B cell (primary cell): ENCODE measurements around the gene CLIP2. TPM values are rescaled to one million over a fixed set of nuclear protein-coding genes. Genes with fewer than 3 reads are reported as not detected.

Experiments used
- ATAC-seq: fragments of 200-7000 bp; cut with Tn5 transposase; one replicate; pipeline ENCODE4 v1.10.0; 2021; ENCODE audit warnings: low read depth, mild to moderate bottlenecking, moderate number of reproducible peaks, moderate library complexity
- CTCF ChIA-PET: fragments of 350-600 bp; sonication (Branson Sonifier 250); formaldehyde crosslinking; loops from one replicate; lab custom pipeline; 2021; ENCODE audit warnings: antibody characterized with exemption, inconsistent platforms; lab: Charles Lee
- POLR2A ChIA-PET: fragments of 350-600 bp; sonication (Branson Sonifier 250); formaldehyde crosslinking; loops from one replicate; lab custom pipeline; 2021; ENCODE audit warnings: antibody characterized with exemption; lab: Charles Lee
- DNase-seq: peaks from one replicate; pipeline ENCODE4 v3.0.0; 2013
- H2AFZ ChIP-seq: 2 replicates; pipeline ENCODE4 v1.6.1; 2012; ENCODE audit warnings: mild to moderate bottlenecking, low read depth, low read length; ENCODE audit not compliant: insufficient read depth, poor library complexity, severe bottlenecking
- H3K27ac ChIP-seq, 2 donors: 1 replicate in 1 of 2; 2 replicates in 1 of 2; pipeline ENCODE4 v1.5.1; 2012 to 2013; ENCODE audit warnings: low read length in 2 of 2, mild to moderate bottlenecking in 2 of 2, moderate library complexity in 1 of 2
- H3K27me3 ChIP-seq, 4 experiments: fragments of 200-600 bp in 1 of 4; sonication (generic) in 1 of 4; replicated peaks in 1 of 4; 1 replicate in 2 of 4; 2 replicates in 2 of 4; pipeline versions ENCODE4 v1.6.1 to v1.7.0; 2013 to 2016; ENCODE audit warnings: low read length in 3 of 4, mild to moderate bottlenecking in 2 of 4, mixed read lengths in 1 of 4, moderate library complexity in 1 of 4; ENCODE audit not compliant: insufficient read depth in 4 of 4, control insufficient read depth in 3 of 4; ENCODE audit errors: control extremely low read depth in 1 of 4
- H3K36me3 ChIP-seq, 2 experiments: replicated peaks in 1 of 2; 1 replicate in 1 of 2; 2 replicates in 1 of 2; pipeline versions ENCODE4 v1.6.1 to v1.7.1; 2013; ENCODE audit warnings: low read length in 1 of 2; ENCODE audit not compliant: insufficient read depth in 2 of 2, control insufficient read depth in 1 of 2; ENCODE audit errors: control extremely low read depth in 1 of 2, extremely low read depth in 1 of 2
- H3K4me1 ChIP-seq, 2 donors: fragments of 200-600 bp in 1 of 2; sonication (generic) in 1 of 2; 1 replicate in 1 of 2; 2 replicates in 1 of 2; pipeline versions ENCODE4 v1.5.1 to v1.6.1; 2013 to 2017; ENCODE audit warnings: low read length in 2 of 2; ENCODE audit not compliant: control insufficient read depth in 2 of 2, insufficient read depth in 2 of 2
- H3K4me2 ChIP-seq: replicated peaks from 2 replicates; pipeline ENCODE3; 2012; ENCODE audit warnings: mild to moderate bottlenecking, low read depth, low read length; ENCODE audit not compliant: poor library complexity, severe bottlenecking
- H3K4me3 ChIP-seq, 5 experiments: fragments of 200-600 bp in 1 of 5; sonication (generic) in 1 of 5; 1 replicate in 3 of 5; 2 replicates in 2 of 5; pipeline versions ENCODE4 v1.5.1 to v1.7.0; 2011 to 2016; ENCODE audit warnings: low read length in 4 of 5, mild to moderate bottlenecking in 4 of 5, low read depth in 2 of 5, control low read depth in 1 of 5, moderate library complexity in 1 of 5; ENCODE audit not compliant: insufficient read depth in 1 of 5; ENCODE audit errors: control extremely low read depth in 1 of 5, extremely low read depth in 1 of 5
- H3K79me2 ChIP-seq: fragments of 200-600 bp; sonication (generic); one replicate; pipeline ENCODE4 v1.6.0; 2016; ENCODE audit warnings: low read length; ENCODE audit not compliant: control insufficient read depth, insufficient read depth
- H3K9ac ChIP-seq: fragments of 200-600 bp; sonication (generic); 2 replicates; pipeline ENCODE4 v1.6.1; 2017; ENCODE audit warnings: mild to moderate bottlenecking, low read length, moderate library complexity
- H3K9me3 ChIP-seq, 3 donors: one replicate each; pipeline versions ENCODE4 v1.6.1 to v1.7.1; 2013; ENCODE audit warnings: low read length in 2 of 3; ENCODE audit not compliant: control insufficient read depth in 2 of 3, insufficient read depth in 1 of 3; ENCODE audit errors: control extremely low read depth in 1 of 3
- H4K20me1 ChIP-seq: 2 replicates; pipeline ENCODE4 v1.6.0; 2012; ENCODE audit warnings: mild to moderate bottlenecking, low read length; ENCODE audit not compliant: insufficient read depth, control insufficient read depth, poor library complexity, severe bottlenecking
- H3K27ac Mint-ChIP-seq: one replicate; pipeline ENCODE4 v1.8.0; 2021; ENCODE audit warnings: mixed read lengths
- H3K27me3 Mint-ChIP-seq: one replicate; pipeline ENCODE4 v1.8.0; 2021; ENCODE audit warnings: mixed read lengths
- H3K4me1 Mint-ChIP-seq: one replicate; pipeline ENCODE4 v1.8.0; 2021; ENCODE audit warnings: mixed read lengths
- H3K4me3 Mint-ChIP-seq: one replicate; pipeline ENCODE4 v1.8.0; 2021; ENCODE audit warnings: mixed read lengths
- H3K9me3 Mint-ChIP-seq: one replicate; pipeline ENCODE4 v1.8.0; 2022; ENCODE audit warnings: mixed read lengths; ENCODE audit not compliant: insufficient read depth
- EZH2 ChIP-seq: IDR thresholded peaks from 2 replicates; pipeline ENCODE4 v1.6.1; 2012; ENCODE audit warnings: borderline replicate concordance, low read depth, mild to moderate bottlenecking, moderate library complexity, low read length; ENCODE audit not compliant: insufficient read depth, poor library complexity, severe bottlenecking
- WGBS: methylation state at CpG from one replicate; pipeline ENCODE4 v1.1.5; 2013; ENCODE audit warnings: missing lambda C conversion rate; ENCODE audit not compliant: insufficient coverage; 5-methylcytosine and 5-hydroxymethylcytosine counted together
- intact Hi-C: fragments of 100-400 bp; cut with micrococcal nuclease; formaldehyde crosslinking; loops from one replicate; pipeline ENCODE4 v1.10.0; 2022
- polyA plus RNA-seq: library from polyadenylated mRNA; depleted of rRNA; stranded (reverse); fragments of >200 nt; gene quantifications from 2 replicates; pipeline ENCODE4 v1.2.3, GENCODE V29; 2012
- total RNA-seq, 2 donors: library from RNA; stranded (reverse); fragments of 120-200 nt in 1 of 2; gene quantifications; 1 replicate in 1 of 2; 2 replicates in 1 of 2; pipeline versions ENCODE4 v1.2.3 to v1.2.4, GENCODE V29; 2013 to 2022
- TF ChIP-seq, protein P1 (sequence below): fragments of 200-600 bp; IDR thresholded peaks from one replicate; pipeline ENCODE4 v1.8.0; 2022; ENCODE audit warnings: antibody characterized with exemption, mild to moderate bottlenecking

Gene CLIP2
- total and polyA plus RNA-seq, 2 donors (not counting 1 experiment from before 2014, with no cell fraction given) = 5.7 to 47.9 TPM

DNA sequence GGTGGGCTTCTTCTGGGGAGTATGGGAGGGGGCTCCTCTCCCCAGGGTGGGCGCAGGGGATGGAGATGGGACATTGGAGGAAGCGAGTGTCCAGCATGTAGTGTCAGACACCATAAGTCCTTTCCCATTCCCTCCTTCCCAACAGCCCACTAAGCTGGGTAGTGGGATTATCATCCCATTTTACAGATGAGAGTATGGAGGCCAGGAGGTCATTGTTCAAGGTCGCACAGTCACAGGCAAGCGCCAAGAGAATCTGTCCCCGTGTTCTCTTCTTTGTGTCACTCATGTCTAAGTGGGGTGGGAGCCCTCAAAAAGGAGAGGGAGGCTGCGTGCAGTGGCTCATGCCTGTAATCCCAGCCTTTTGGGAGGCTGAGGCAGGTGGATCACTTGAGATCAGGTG, 64.8 kb downstream of the CLIP2 start:
- Mint-ChIP-seq H3K9me3 (no peaks in the 10 kb centered on the region), H3K4me3 (no peak overlapping the region), H3K27ac (no peak overlapping the region), H3K27me3 (no peaks in the 10 kb centered on the region), H3K4me1 (no peaks in the 10 kb centered on the region)
- CTCF ChIA-PET = interaction anchor here (2.7 kb wide), 1 partner anchor 148 kb away, joined by 7 read pairs; no protein-coding TSS in a partner anchor
- intact Hi-C loops = no loop called here
- no peak for ATAC-seq
- POLR2A ChIA-PET = no interaction called here
- Histone ChIP-seq H3K4me1 (no peaks in the 10 kb centered on the region), H3K79me2 (no peaks in the 10 kb centered on the region), H4K20me1 (no peaks in the 10 kb centered on the region), H3K4me2 (no peak overlapping the region), H3K36me3 (peaks cover 0 to 16% of the 10 kb centered on the region in 2 experiments), H3K27me3 (no peaks in the 10 kb centered on the region), H3K9me3 (peaks cover 0 to 17% (median 0%) of the 10 kb centered on the region in 3 donors), H3K4me3 (no peak overlapping the region), H2AFZ (no peak overlapping the region), H3K27ac (no peak overlapping the region), H3K9ac (no peak overlapping the region)
- no peak for TF ChIP-seq EZH2
- TF ChIP-seq, protein P1, sequence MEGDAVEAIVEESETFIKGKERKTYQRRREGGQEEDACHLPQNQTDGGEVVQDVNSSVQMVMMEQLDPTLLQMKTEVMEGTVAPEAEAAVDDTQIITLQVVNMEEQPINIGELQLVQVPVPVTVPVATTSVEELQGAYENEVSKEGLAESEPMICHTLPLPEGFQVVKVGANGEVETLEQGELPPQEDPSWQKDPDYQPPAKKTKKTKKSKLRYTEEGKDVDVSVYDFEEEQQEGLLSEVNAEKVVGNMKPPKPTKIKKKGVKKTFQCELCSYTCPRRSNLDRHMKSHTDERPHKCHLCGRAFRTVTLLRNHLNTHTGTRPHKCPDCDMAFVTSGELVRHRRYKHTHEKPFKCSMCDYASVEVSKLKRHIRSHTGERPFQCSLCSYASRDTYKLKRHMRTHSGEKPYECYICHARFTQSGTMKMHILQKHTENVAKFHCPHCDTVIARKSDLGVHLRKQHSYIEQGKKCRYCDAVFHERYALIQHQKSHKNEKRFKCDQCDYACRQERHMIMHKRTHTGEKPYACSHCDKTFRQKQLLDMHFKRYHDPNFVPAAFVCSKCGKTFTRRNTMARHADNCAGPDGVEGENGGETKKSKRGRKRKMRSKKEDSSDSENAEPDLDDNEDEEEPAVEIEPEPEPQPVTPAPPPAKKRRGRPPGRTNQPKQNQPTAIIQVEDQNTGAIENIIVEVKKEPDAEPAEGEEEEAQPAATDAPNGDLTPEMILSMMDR = no peak
- no peak for DNase-seq
- 96% methylated on average over 3 of the region's 6 CpGs for WGBS

DNA sequence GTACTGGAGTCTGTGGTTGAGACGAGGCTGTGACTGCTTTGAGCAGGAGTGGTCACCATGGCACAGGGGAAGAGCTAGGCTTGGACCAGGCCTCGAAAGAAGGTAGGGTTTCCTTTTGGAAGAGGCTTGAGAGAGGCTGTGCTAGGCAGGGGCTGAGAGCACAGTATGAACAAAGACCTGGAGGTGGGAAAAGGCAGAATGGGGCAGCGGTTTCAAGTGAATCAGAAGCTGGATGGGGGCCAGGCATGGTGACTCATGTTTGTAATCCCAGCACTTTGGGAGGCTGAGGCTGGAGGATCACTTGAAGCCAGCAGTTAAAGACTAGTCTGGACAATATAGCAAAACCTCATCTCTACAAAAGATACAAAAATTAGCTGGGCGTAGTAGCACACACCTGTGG, 65.9 kb downstream of the CLIP2 start:
- Histone ChIP-seq H3K27me3 (no peaks in the 10 kb centered on the region), H3K9me3 (peaks cover 0 to 17% (median 0%) of the 10 kb centered on the region in 3 donors), H3K4me3 (no peak overlapping the region), H3K9ac (no peak overlapping the region), H4K20me1 (no peaks in the 10 kb centered on the region), H2AFZ (no peak overlapping the region), H3K4me2 (no peak overlapping the region), H3K27ac (no peak overlapping the region), H3K36me3 (peaks cover 0 to 21% of the 10 kb centered on the region in 2 experiments), H3K79me2 (no peaks in the 10 kb centered on the region), H3K4me1 (no peaks in the 10 kb centered on the region)
- ChIA-PET CTCF (no interaction called here), POLR2A (no interaction called here)
- no peak for TF ChIP-seq EZH2
- TF ChIP-seq, protein P1 = no peak
- Mint-ChIP-seq H3K9me3 (no peaks in the 10 kb centered on the region), H3K4me1 (no peaks in the 10 kb centered on the region), H3K27ac (no peak overlapping the region), H3K4me3 (no peak overlapping the region), H3K27me3 (no peaks in the 10 kb centered on the region)
- intact Hi-C loops = no loop called here
- DNase-seq (no peak), ATAC-seq (no peak)
- 93% methylated on average over 3 of the region's 4 CpGs for WGBS
